Erythroblast (primary cell): ENCODE results near the gene GZMM.

Experiments
- DNase-seq, 2 experiments: peaks; one replicate each; lab custom pipeline; 2025; lab: John Stamatoyannopoulos, UW
- GATA1 ChIP-seq: IDR thresholded peaks from 2 replicates; pipeline ENCODE4 v1.6.1; 2011; ENCODE audit warnings: low read depth, mild to moderate bottlenecking, control low read depth, low read length, moderate library complexity
- POLR2A ChIP-seq: IDR thresholded peaks from 2 replicates; pipeline ENCODE4 v1.6.1; 2011; ENCODE audit warnings: mild to moderate bottlenecking, low read length

GZMM gene

DNA sequence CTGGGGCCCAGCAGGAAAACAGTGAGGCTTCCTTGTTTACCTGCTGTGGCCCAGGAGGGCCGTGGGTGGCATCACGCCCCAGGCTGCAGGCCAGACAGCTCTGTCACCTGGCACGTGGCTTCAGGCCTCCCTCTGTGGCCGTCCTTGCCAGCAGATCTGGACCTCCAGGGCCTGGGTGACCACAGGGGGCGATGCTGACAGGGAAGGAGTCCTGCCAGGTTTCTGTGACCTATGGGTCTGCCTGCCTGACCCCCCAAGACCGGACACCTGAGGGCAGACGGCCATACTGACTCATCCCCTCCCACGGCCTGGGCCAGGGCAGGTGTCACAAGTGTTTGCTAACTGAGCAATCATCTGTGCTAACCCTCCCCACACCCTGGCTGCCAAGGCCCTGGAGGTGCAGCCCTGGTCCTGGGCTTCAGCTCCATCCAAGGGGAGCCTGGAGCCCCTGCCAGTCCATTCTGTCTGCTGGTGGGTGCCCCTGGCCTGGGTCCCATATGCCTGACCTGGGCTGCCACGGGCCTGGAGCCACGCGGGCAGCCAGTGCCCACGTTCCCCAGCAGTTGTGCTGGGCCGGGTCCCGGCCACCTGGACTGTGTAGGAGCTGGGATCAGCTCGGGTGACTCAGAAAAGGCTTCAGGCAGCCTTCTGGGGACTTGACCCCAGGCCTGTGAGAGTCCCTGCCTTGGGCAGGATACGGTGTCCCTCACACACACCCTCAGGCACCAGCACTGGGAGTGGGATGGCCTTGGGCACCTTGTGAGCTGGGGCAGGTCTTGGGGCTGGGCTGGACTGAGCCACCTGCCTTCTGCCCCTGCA is 8.6 kb upstream of the GZMM start:
- TF ChIP-seq GATA1 (no peak), POLR2A (no peak)
- no peak for DNase-seq

DNA sequence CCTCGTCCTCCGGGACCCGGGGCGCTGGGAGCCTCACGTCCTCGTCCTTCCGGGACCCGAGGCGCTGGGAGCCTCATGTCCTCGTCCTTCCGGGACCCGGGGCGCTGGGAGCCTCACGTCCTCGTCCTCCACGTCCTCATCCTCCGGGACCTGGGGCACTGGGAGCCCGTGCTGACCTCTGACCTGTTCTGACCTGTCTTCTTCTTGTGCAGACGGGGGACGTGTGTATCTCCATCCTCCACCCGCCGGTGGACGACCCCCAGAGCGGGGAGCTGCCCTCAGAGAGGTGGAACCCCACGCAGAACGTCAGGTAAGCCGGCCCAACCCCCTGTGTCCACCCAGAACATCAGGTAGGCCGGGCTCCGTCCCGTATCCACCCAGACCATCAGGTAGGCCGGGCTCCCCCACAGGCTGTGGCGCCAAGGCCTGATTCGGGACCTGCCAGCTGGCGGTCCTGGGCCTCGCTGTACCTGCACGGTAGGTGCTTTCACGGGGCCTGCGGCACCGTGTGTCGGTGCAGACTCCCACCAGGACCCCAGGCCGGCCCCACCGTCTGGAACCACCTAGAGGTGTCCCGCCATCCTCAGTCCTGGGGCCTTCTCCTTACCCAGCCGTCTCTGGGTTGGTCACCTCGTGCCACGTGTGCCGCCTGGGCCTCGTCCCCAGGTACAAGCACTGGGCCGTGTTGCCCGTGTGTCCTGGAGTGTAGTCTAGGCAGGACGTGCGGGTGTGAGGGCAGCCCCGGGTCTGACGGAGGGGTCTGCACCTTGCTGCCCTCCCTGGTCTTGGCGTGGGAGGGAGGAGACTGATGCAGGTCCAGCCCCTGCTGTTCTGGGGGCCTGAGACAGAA is 7.6 kb upstream of the GZMM start:
- no peak for TF ChIP-seq POLR2A
- no peak for TF ChIP-seq GATA1

GRCh38 chr19:536881-537404 is 6.9 kb upstream of the GZMM start:
- no peak for DNase-seq
- TF ChIP-seq POLR2A (no peak), GATA1 (no peak)

More for the DNA sequence above, 7.6 kb upstream of the GZMM start:
- no peak for DNase-seq

GRCh38 chr19:538641-539428 is 5.0 kb upstream of the GZMM start:
- no peak for TF ChIP-seq POLR2A
- TF ChIP-seq GATA1 = no peak
- no peak for DNase-seq

DNA sequence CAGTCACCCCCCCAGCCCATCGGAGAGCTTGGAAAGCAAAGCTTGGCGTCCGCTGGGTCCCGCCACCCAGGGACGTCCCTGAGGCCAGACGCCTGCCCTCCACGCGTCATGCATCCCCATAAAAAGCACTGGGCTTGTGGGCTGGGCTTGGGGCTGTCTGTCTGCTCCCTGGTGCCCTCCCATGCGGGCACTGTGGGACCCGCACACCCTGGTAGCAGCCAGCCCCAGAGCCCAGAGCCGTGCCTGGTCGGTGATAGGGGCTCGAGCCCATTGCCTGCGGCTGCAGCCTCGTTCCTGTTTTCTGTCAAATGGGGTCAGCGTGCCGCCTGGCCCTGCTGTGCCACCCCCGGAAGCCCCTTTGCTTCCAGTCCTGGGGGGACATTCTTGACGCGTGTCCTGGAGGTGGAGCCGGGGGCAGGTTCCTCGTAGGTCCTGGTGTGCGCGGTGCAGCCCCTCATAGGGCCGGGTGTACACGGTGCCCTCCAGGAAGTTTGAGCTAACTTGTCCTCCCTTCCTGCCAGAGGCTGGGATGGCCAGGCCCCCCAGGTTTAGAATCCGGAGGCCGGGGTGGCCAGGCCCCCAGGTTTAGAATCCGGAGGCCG is 4.3 kb upstream of the GZMM start:
- TF ChIP-seq POLR2A (no peak), GATA1 (no peak)

GRCh38 chr19:540867-541637 is 2.8 kb upstream of the GZMM start:
- TF ChIP-seq GATA1 = no peak
- TF ChIP-seq POLR2A = no peak
- no peak for DNase-seq

More for the DNA sequence above, 4.3 kb upstream of the GZMM start:
- DNase-seq = no peak

- no peak for DNase-seq
Measured at GRCh38 chr19:541699-542098, 2.2 kb upstream of the GZMM start.

GRCh38 chr19:542173-542866 is 1.5 kb upstream of the GZMM start:
- no peak for DNase-seq
- TF ChIP-seq POLR2A (no peak), GATA1 (no peak)

More at GRCh38 chr19:541699-542098, 2.2 kb upstream of the GZMM start:
- TF ChIP-seq POLR2A = no peak
- TF ChIP-seq GATA1 = no peak

- no peak for DNase-seq
- TF ChIP-seq POLR2A (no peak), GATA1 (no peak)
Measured at GRCh38 chr19:547117-547516, 3.3 kb downstream of the GZMM start.

DNA sequence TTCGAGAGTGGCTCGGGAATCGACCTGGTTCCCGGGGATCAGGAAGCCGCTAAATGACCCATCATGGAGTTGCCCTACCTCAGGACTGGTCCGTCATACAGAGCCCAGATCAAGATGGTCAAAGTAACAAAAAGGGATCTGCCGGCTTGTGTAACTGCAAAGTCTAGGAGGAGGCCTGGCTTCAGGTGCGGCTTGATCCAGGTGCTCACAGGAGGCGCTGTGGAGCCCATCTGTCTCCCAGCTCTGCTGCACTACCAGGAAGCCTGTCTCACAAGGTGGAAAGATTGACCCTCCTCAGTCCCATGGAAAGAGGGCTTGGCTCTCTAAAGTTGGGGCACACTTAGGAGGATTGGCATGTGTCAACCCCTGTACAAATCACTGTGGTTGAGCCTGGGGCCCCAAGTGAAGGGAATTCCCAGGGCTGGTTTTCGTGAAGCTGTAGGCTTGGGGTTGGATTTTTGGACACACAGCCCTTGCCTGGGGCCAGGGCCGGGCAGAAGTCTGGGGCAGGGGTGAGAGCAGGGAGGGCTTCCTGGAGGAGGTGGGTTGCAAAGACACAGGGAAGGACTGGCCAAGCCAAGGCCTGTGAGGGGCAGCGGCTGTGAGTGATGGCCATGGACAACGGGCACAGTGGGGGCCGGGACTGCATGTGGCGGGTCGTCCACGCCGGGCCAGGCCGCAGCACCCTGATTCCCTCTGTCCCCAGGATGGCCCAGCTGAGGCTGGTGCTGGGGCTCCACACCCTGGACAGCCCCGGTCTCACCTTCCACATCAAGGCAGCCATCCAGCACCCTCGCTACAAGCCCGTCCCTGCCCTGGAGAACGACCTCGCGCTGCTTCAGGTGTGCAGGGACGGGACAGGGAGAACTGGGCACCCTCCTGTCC is 4.2 kb downstream of the GZMM start:
- no peak for DNase-seq
- TF ChIP-seq POLR2A = no peak
- no peak for TF ChIP-seq GATA1
